HEK293T (cell line): ENCODE data around the gene WRAP53.

Experiments
- CTCF ChIA-PET: fragments of 350-600 bp; formaldehyde crosslinking; extraction: SDS; loops from one replicate; lab custom pipeline; 2021; ENCODE audit warnings: antibody characterized with exemption, inconsistent platforms; lab: Yijun Ruan, JAX
- POLR2A ChIA-PET: fragments of 350-600 bp; formaldehyde crosslinking; extraction: SDS; loops from one replicate; lab custom pipeline; 2020; ENCODE audit warnings: antibody characterized with exemption, inconsistent platforms; lab: Yijun Ruan, JAX
- DNase-seq: peaks from one replicate; pipeline ENCODE4 v3.0.0; 2012; ENCODE audit warnings: mixed read lengths; ENCODE audit errors: extremely low spot score
- ARNT ChIP-seq: fragments of 450-650 bp; IDR thresholded peaks from 2 replicates; pipeline ENCODE4 v1.6.1; 2017; ENCODE audit warnings: mild to moderate bottlenecking
- BHLHE40 ChIP-seq: fragments of 450-650 bp; IDR thresholded peaks from 2 replicates; pipeline ENCODE4 v1.6.1; 2016; ENCODE audit warnings: mild to moderate bottlenecking, moderate library complexity, borderline replicate concordance
- CTBP1 ChIP-seq: fragments of 450-650 bp; IDR thresholded peaks from 2 replicates; pipeline ENCODE4 v1.6.1; 2016; ENCODE audit warnings: borderline replicate concordance
- ELF4 ChIP-seq: fragments of 450-650 bp; IDR thresholded peaks from 2 replicates; pipeline ENCODE4 v1.6.1; 2017; ENCODE audit warnings: antibody characterized with exemption
- FOXA1 ChIP-seq: fragments of 450-650 bp; IDR thresholded peaks from 2 replicates; pipeline ENCODE4 v1.6.1; 2016; ENCODE audit warnings: mild to moderate bottlenecking
- FOXK2 ChIP-seq: fragments of 450-650 bp; IDR thresholded peaks from 2 replicates; pipeline ENCODE4 v1.6.1; 2016; ENCODE audit warnings: mild to moderate bottlenecking
- FOXM1 ChIP-seq: fragments of 450-650 bp; IDR thresholded peaks from 2 replicates; pipeline ENCODE4 v1.6.1; 2017; ENCODE audit warnings: mild to moderate bottlenecking, borderline replicate concordance
- HDGF ChIP-seq: fragments of 450-650 bp; IDR thresholded peaks from 2 replicates; pipeline ENCODE4 v1.6.1; 2017; ENCODE audit warnings: antibody characterized with exemption, borderline replicate concordance
- L3MBTL2 ChIP-seq: fragments of 450-650 bp; conservative IDR thresholded peaks from 2 replicates; pipeline ENCODE4 v1.6.1; 2016; ENCODE audit warnings: mild to moderate bottlenecking
- LEF1 ChIP-seq: fragments of 450-650 bp; IDR thresholded peaks from 2 replicates; pipeline ENCODE4 v1.6.1; 2017; ENCODE audit warnings: mild to moderate bottlenecking, borderline replicate concordance
- NFRKB ChIP-seq: fragments of 450-650 bp; IDR thresholded peaks from 2 replicates; pipeline ENCODE4 v1.6.1; 2016; ENCODE audit warnings: mild to moderate bottlenecking, moderate library complexity
- PKNOX1 ChIP-seq: fragments of 450-650 bp; IDR thresholded peaks from 2 replicates; pipeline ENCODE4 v1.6.1; 2016
- SP1 ChIP-seq: fragments of 450-650 bp; IDR thresholded peaks from 2 replicates; pipeline ENCODE4 v1.6.1; 2017
- SUZ12 ChIP-seq: fragments of 450-650 bp; IDR thresholded peaks from 2 replicates; pipeline ENCODE4 v1.6.1; 2016; ENCODE audit warnings: mild to moderate bottlenecking
- TARDBP ChIP-seq: fragments of 450-650 bp; IDR thresholded peaks from 2 replicates; pipeline ENCODE4 v1.6.1; 2016
- ZNF384 ChIP-seq: fragments of 450-650 bp; IDR thresholded peaks from 2 replicates; pipeline ENCODE4 v1.6.1; 2016

WRAP53 gene

GRCh38 chr17:7745748-7746470 is 57.6 kb downstream of the WRAP53 start:
- TF ChIP-seq CTBP1 (no peak), ZNF384 (peak; percentile 53; the same call in 1 of the 2 replicates), ELF4 (no peak), PKNOX1 (no peak)
- CTCF ChIA-PET: interaction anchor here (0.6 to 1.1 kb wide), 2 partner anchors 11 to 33 kb away, joined by 3 read pairs; no protein-coding TSS in a partner anchor
- POLR2A ChIA-PET: interaction anchor here (0.9 to 1.4 kb wide), 2 partner anchors 111 to 244 kb away, joined by 3 read pairs; partner anchors contain the start of gene NAA38
- peak; percentile 39 for DNase-seq

GRCh38 chr17:7747635-7748071 is 59.4 kb downstream of the WRAP53 start:
- POLR2A ChIA-PET: interaction anchor here (0.8 to 1.5 kb wide), 6 partner anchors 9 to 120 kb away, joined by 3 to 5 read pairs (median 3); partner anchors contain the start of genes NAA38 and SAT2
- no peak for DNase-seq
- CTCF ChIA-PET: interaction anchor here (1.0 kb wide), 1 partner anchor 34 kb away, joined by 4 read pairs; no protein-coding TSS in a partner anchor
- TF ChIP-seq TARDBP: no peak
- TF ChIP-seq L3MBTL2: no peak
- TF ChIP-seq CTBP1: no peak
- TF ChIP-seq ARNT: no peak
- no peak for TF ChIP-seq NFRKB
- no peak for TF ChIP-seq BHLHE40
- no peak for TF ChIP-seq ELF4
- TF ChIP-seq FOXA1: no peak
- no peak for TF ChIP-seq ZNF384
- no peak for TF ChIP-seq LEF1
- no peak for TF ChIP-seq SUZ12
- TF ChIP-seq FOXK2: no peak
- TF ChIP-seq PKNOX1: no peak
- no peak for TF ChIP-seq HDGF
- no peak for TF ChIP-seq SP1
- no peak for TF ChIP-seq FOXM1

DNA sequence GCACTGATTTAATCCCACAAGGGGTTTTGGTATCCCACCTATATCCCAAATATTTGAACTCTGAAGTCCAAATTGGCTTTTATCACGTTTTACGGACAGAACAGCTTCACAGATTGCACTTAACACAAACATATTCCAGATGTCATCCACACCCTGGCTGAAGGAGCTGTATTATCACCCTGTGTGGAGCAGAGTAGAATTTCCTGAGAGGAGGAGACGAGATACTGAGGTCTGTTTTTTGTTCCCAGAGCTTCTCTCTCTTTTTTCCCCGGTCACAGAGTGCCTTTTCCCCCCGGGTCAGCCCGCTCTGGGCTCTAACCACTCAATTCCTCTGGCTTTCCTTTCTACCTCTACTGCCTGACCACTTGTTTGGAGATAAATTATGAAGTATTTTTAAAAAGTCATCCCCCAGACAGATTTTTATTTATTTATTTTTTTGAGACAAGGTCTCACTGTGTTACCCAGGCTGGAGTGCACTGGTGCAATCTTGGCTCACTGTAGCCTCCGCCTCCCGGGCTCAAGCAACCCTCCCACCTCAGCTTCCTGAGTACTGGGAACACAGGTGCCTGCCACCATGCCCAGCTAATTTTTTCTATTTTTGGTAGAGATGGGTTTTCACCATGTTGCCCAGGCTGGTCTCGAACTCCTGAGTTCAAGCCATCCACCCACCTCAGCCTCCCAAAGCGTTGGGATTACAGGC is 59.9 kb downstream of the WRAP53 start:
- ChIA-PET POLR2A (interaction anchor here (0.8 to 1.5 kb wide), 6 partner anchors 8 to 120 kb away, joined by 3 to 5 read pairs (median 3); partner anchors contain the start of genes NAA38 and SAT2), CTCF (interaction anchor here (0.7 to 1.0 kb wide), 2 partner anchors 34 to 36 kb away, joined by 3 to 4 read pairs; no protein-coding TSS in a partner anchor)
- TF ChIP-seq HDGF (no peak), ELF4 (no peak), FOXK2 (no peak)
- no peak for DNase-seq

- ChIA-PET POLR2A (no interaction called here), CTCF (no interaction called here)
- no peak for DNase-seq
- TF ChIP-seq FOXK2: no peak
- no peak for TF ChIP-seq SP1
- TF ChIP-seq FOXM1: no peak
- TF ChIP-seq BHLHE40: no peak
- no peak for TF ChIP-seq HDGF
- no peak for TF ChIP-seq PKNOX1
- TF ChIP-seq NFRKB: no peak
- no peak for TF ChIP-seq SUZ12
- no peak for TF ChIP-seq ELF4
- TF ChIP-seq ZNF384: no peak
- no peak for TF ChIP-seq L3MBTL2
These were observed 62.1 kb downstream of the WRAP53 start for GRCh38 chr17:7750321-7750821.
